ENCODE results near the gene ZSCAN5B.
A peak's percentile ranks its signal among the peaks of the same experiment; 100 is the strongest.
"Not testable (repeated sequence)": the region's sequence is repeated elsewhere in the genome, so short reads cannot be mapped to it uniquely, and the experiment has no call there.

The ZSCAN5B gene

GRCh38 chr19:56207581-56207980 is 10.0 kb upstream of the ZSCAN5B start:
- not testable (repeated sequence) for H3K23ac ChIP-seq (ENCODE audit: low read depth, low read length, poor library complexity)

DNA sequence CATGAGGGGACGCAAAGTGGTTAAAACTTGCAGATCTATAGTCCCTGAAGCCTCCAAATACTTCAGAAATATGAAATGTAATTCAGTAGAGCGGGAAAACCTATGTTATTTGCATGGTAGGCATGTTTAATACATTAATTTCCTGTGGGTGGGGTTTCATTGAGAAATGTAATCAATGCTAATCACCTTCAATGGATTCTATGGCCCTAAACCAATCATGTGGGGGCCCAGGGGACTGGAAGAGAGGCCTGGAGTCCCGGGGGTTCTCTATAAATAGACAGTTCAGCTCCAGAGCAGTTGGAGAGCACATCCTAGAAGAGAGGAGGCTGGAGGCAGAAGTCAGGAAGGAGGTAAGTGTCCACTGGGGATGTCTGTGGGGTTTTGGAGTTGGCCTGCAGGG is 4.4 kb upstream of the ZSCAN5B start, which contains the start of gene ZSCAN5C:
Gene ZSCAN5C (plus strand): TSS at position 301 of the 400 bp plus-strand sequence. CDS start 3,641 bp downstream, outside the sequence.
- no peak for DNase-seq (ENCODE audit: low spot score)
- Histone ChIP-seq H2BK120ac (ENCODE audit: low read depth, low read length) (no peak within 1 kb of the TSS), H3K79me1 (ENCODE audit: low read depth, low read length) (no peaks in the 10 kb centered on the region), H3K4me2 (ENCODE audit: insufficient read depth, low read length, poor library complexity, severe bottlenecking) (no peak within 1 kb of the TSS), H2BK12ac (ENCODE audit: low read length) (no peak within 1 kb of the TSS), H3K18ac (ENCODE audit: low read length) (no peak within 1 kb of the TSS), H3K27me3 (ENCODE audit: control insufficient read depth in 3 of 3, insufficient read depth in 3 of 3, low read depth in 1 of 3, low read length in 3 of 3) (no peaks in the 10 kb centered on the region), H3K14ac (ENCODE audit: low read length) (no peak within 1 kb of the TSS), H3K27ac (replicated peaks; ENCODE audit: low read length) (no peak within 1 kb of the TSS), H4K91ac (ENCODE audit: low read depth, low read length, poor library complexity) (no peak within 1 kb of the TSS), H2BK5ac (ENCODE audit: low read length) (no peak within 1 kb of the TSS), H3K9ac (ENCODE audit: low read depth, low read length, poor library complexity) (no peak within 1 kb of the TSS), H2AK5ac (ENCODE audit: low read depth, low read length) (no peak within 1 kb of the TSS), H3K9me3 (replicated peaks in 1 of 2; ENCODE audit: control insufficient read depth in 2 of 2, insufficient read depth in 1 of 2, low read depth in 1 of 2, low read length in 2 of 2) (no peaks in the 10 kb centered on the region), H3K36me3 (replicated peaks in 1 of 2; ENCODE audit: control insufficient read depth in 2 of 2, insufficient read depth in 2 of 2, low read length in 2 of 2) (no peaks in the 10 kb centered on the region), H4K8ac (ENCODE audit: low read depth, low read length) (no peak within 1 kb of the TSS), H3K23ac (ENCODE audit: low read depth, low read length, poor library complexity) (no peak within 1 kb of the TSS), H3K4ac (ENCODE audit: low read length) (no peak within 1 kb of the TSS), H2AFZ (ENCODE audit: low read length) (no peak within 1 kb of the TSS), H3K4me1 (ENCODE audit: control insufficient read depth in 2 of 2, insufficient read depth in 1 of 2, low read depth in 1 of 2, low read length in 2 of 2) (no peaks in the 10 kb centered on the region), H2BK15ac (ENCODE audit: low read length) (no peak within 1 kb of the TSS), H3K4me3 (ENCODE audit: low read length in 2 of 2) (peak within 1 kb of the TSS in 1 of 2 donors; percentile 25)
- no CpG with 5 or more reads among the region's 3 CpGs for WGBS, 2 donors (ENCODE audit: extremely low coverage in 2 of 2, insufficient read length in 2 of 2, insufficient replicate concordance in 1 of 2)

More at GRCh38 chr19:56207581-56207980, 10.0 kb upstream of the ZSCAN5B start:
- H2BK120ac ChIP-seq (ENCODE audit: low read depth, low read length); H3K9ac ChIP-seq (ENCODE audit: low read depth, low read length, poor library complexity); H3K36me3 ChIP-seq (replicated peaks in 1 of 2; ENCODE audit: control insufficient read depth in 2 of 2, insufficient read depth in 2 of 2, low read length in 2 of 2); H3K9me3 ChIP-seq (replicated peaks in 1 of 2; ENCODE audit: control insufficient read depth in 2 of 2, insufficient read depth in 1 of 2, low read depth in 1 of 2, low read length in 2 of 2); H3K27me3 ChIP-seq (ENCODE audit: control insufficient read depth in 3 of 3, insufficient read depth in 3 of 3, low read depth in 1 of 3, low read length in 3 of 3); H3K18ac ChIP-seq (ENCODE audit: low read length); H2AK5ac ChIP-seq (ENCODE audit: low read depth, low read length); H3K79me1 ChIP-seq (ENCODE audit: low read depth, low read length); H2BK12ac ChIP-seq (ENCODE audit: low read length); H3K4me3 ChIP-seq (ENCODE audit: low read length in 2 of 2); H4K91ac ChIP-seq (ENCODE audit: low read depth, low read length, poor library complexity); H3K14ac ChIP-seq (ENCODE audit: low read length); H2BK5ac ChIP-seq (ENCODE audit: low read length); H3K4me2 ChIP-seq (ENCODE audit: insufficient read depth, low read length, poor library complexity, severe bottlenecking); H3K4me1 ChIP-seq (ENCODE audit: control insufficient read depth in 2 of 2, insufficient read depth in 1 of 2, low read depth in 1 of 2, low read length in 2 of 2); H4K8ac ChIP-seq (ENCODE audit: low read depth, low read length); H3K4ac ChIP-seq (ENCODE audit: low read length); H3K27ac ChIP-seq (replicated peaks; ENCODE audit: low read length); DNase-seq (ENCODE audit: low spot score); H2BK15ac ChIP-seq (ENCODE audit: low read length); H2AFZ ChIP-seq (ENCODE audit: low read length): not testable (repeated sequence)
- WGBS, 2 donors (ENCODE audit: extremely low coverage in 2 of 2, insufficient read length in 2 of 2, insufficient replicate concordance in 1 of 2), result no CpG with 5 or more reads among the region's 5 CpGs

GRCh38 chr19:56199687-56200086 is 2.1 kb upstream of the ZSCAN5B start:
- H2AFZ ChIP-seq (ENCODE audit: low read length), result no peak overlapping the region

GRCh38 chr19:56193981-56194640 is 3.5 kb downstream of the ZSCAN5B start:
- DNase-seq (ENCODE audit: low spot score), result no peak
- Histone ChIP-seq H2AK5ac (ENCODE audit: low read depth, low read length) (no peak overlapping the region), H3K18ac (ENCODE audit: low read length) (no peak overlapping the region), H2BK12ac (ENCODE audit: low read length) (no peak overlapping the region), H2BK120ac (ENCODE audit: low read depth, low read length) (no peak overlapping the region), H3K4me1 (ENCODE audit: control insufficient read depth in 2 of 2, insufficient read depth in 1 of 2, low read depth in 1 of 2, low read length in 2 of 2) (no peaks in the 10 kb centered on the region), H3K79me1 (ENCODE audit: low read depth, low read length) (peaks cover 2% of the 10 kb centered on the region), H3K27ac (replicated peaks; ENCODE audit: low read length) (no peak overlapping the region), H2BK5ac (ENCODE audit: low read length) (no peak overlapping the region), H3K4me2 (ENCODE audit: insufficient read depth, low read length, poor library complexity, severe bottlenecking) (no peak overlapping the region), H3K27me3 (ENCODE audit: control insufficient read depth in 3 of 3, insufficient read depth in 3 of 3, low read depth in 1 of 3, low read length in 3 of 3) (peaks cover 0 to 5% (median 0%) of the 10 kb centered on the region in 3 experiments), H3K14ac (ENCODE audit: low read length) (no peak overlapping the region), H2BK15ac (ENCODE audit: low read length) (no peak overlapping the region), H3K9me3 (replicated peaks in 1 of 2; ENCODE audit: control insufficient read depth in 2 of 2, insufficient read depth in 1 of 2, low read depth in 1 of 2, low read length in 2 of 2) (no peaks in the 10 kb centered on the region), H3K4me3 (ENCODE audit: low read length in 2 of 2) (no peak overlapping the region), H4K91ac (ENCODE audit: low read depth, low read length, poor library complexity) (no peak overlapping the region), H3K36me3 (replicated peaks in 1 of 2; ENCODE audit: control insufficient read depth in 2 of 2, insufficient read depth in 2 of 2, low read length in 2 of 2) (no peaks in the 10 kb centered on the region), H4K8ac (ENCODE audit: low read depth, low read length) (no peak overlapping the region), H3K23ac (ENCODE audit: low read depth, low read length, poor library complexity) (no peak overlapping the region), H3K9ac (ENCODE audit: low read depth, low read length, poor library complexity) (no peak overlapping the region), H2AFZ (ENCODE audit: low read length) (no peak overlapping the region), H3K4ac (ENCODE audit: low read length) (no peak overlapping the region)
- WGBS, 2 donors (ENCODE audit: extremely low coverage in 2 of 2, insufficient read length in 2 of 2, insufficient replicate concordance in 1 of 2), result no CpG with 5 or more reads among the region's 12 CpGs

More at GRCh38 chr19:56199687-56200086, 2.1 kb upstream of the ZSCAN5B start:
- no peak for DNase-seq (ENCODE audit: low spot score)
- Histone ChIP-seq H3K18ac (ENCODE audit: low read length) (no peak overlapping the region), H2BK12ac (ENCODE audit: low read length) (no peak overlapping the region), H4K8ac (ENCODE audit: low read depth, low read length) (no peak overlapping the region), H3K9ac (ENCODE audit: low read depth, low read length, poor library complexity) (no peak overlapping the region), H3K4ac (ENCODE audit: low read length) (no peak overlapping the region), H3K27ac (replicated peaks; ENCODE audit: low read length) (no peak overlapping the region), H2BK15ac (ENCODE audit: low read length) (no peak overlapping the region), H2AK5ac (ENCODE audit: low read depth, low read length) (no peak overlapping the region), H3K9me3 (replicated peaks in 1 of 2; ENCODE audit: control insufficient read depth in 2 of 2, insufficient read depth in 1 of 2, low read depth in 1 of 2, low read length in 2 of 2) (no peaks in the 10 kb centered on the region), H3K14ac (ENCODE audit: low read length) (no peak overlapping the region), H3K4me1 (ENCODE audit: control insufficient read depth in 2 of 2, insufficient read depth in 1 of 2, low read depth in 1 of 2, low read length in 2 of 2) (no peaks in the 10 kb centered on the region), H3K36me3 (replicated peaks in 1 of 2; ENCODE audit: control insufficient read depth in 2 of 2, insufficient read depth in 2 of 2, low read length in 2 of 2) (no peaks in the 10 kb centered on the region), H4K91ac (ENCODE audit: low read depth, low read length, poor library complexity) (no peak overlapping the region), H2BK5ac (ENCODE audit: low read length) (no peak overlapping the region), H3K4me3 (ENCODE audit: low read length in 2 of 2) (no peak overlapping the region), H2BK120ac (ENCODE audit: low read depth, low read length) (no peak overlapping the region), H3K4me2 (ENCODE audit: insufficient read depth, low read length, poor library complexity, severe bottlenecking) (no peak overlapping the region), H3K27me3 (ENCODE audit: control insufficient read depth in 3 of 3, insufficient read depth in 3 of 3, low read depth in 1 of 3, low read length in 3 of 3) (no peaks in the 10 kb centered on the region), H3K23ac (ENCODE audit: low read depth, low read length, poor library complexity) (no peak overlapping the region), H3K79me1 (ENCODE audit: low read depth, low read length) (peaks cover 2% of the 10 kb centered on the region)
- WGBS, 2 donors (ENCODE audit: extremely low coverage in 2 of 2, insufficient read length in 2 of 2, insufficient replicate concordance in 1 of 2), result no CpG with 5 or more reads among the region's 7 CpGs
